ENCODE data around the gene SETD5.

DNA sequence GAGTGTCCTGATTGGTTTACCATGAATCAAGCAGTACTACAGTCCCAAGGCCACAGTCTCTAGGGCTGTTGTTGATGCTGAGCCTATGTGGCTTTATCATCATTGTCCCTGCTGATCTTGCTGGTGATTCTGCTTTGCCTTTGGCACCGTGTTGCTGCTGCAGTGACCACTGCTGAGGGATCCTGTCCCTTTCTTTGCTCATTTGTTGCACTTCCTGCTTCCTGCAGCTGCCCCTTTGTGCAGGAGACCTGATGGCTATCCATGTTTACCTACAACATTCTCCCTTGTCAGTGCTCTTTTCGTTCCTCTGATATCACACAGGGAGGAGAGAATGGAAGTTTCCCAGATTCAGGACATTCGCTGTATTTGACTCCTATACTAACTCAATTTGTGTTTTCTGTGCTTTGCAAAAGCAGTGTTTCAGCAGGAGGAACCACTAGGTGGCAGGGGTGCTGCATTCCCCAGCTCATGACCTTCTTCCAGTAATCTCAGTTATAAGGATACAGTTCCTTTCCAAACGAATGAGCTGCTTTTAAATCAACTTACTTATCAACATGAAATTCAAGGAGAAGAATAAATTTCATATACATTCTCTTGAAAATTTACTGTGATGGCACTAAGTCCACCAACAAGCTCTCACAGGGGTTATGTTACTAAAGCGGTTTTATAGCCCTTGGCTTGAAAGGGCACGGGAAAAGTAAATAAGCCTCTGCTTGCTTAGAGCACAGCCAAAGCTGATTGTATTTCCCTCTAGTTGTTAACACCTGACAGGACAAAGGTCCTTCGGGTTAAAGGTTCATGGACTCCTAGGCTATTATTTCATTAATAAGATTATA is 44.3 kb upstream of the SETD5 start:
- TF ChIP-seq, protein P1, sequence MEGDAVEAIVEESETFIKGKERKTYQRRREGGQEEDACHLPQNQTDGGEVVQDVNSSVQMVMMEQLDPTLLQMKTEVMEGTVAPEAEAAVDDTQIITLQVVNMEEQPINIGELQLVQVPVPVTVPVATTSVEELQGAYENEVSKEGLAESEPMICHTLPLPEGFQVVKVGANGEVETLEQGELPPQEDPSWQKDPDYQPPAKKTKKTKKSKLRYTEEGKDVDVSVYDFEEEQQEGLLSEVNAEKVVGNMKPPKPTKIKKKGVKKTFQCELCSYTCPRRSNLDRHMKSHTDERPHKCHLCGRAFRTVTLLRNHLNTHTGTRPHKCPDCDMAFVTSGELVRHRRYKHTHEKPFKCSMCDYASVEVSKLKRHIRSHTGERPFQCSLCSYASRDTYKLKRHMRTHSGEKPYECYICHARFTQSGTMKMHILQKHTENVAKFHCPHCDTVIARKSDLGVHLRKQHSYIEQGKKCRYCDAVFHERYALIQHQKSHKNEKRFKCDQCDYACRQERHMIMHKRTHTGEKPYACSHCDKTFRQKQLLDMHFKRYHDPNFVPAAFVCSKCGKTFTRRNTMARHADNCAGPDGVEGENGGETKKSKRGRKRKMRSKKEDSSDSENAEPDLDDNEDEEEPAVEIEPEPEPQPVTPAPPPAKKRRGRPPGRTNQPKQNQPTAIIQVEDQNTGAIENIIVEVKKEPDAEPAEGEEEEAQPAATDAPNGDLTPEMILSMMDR (conservative IDR thresholded peaks at IDR 0.05; ENCODE audit: low read length): peak; percentile 98
- TF ChIP-seq EZH2phosphoT487 (IDR thresholded peaks at IDR 0.05; ENCODE audit: borderline replicate concordance): no peak

Measured in Loucy (cell line).